Neural cell (in vitro differentiated cells): ENCODE measurements around the gene PRKAR1B. TPM values are rescaled to one million over a fixed set of nuclear protein-coding genes. Genes with fewer than 3 reads are reported as not detected.

ENCODE experiments used
- H2AFZ ChIP-seq: fragments of 200-600, 300-800 bp; sonication (generic), shearing (Covaris generic); 2 replicates; pipeline ENCODE4 v1.6.0; 2014; ENCODE audit warnings: low read depth, mild to moderate bottlenecking, antibody characterized with exemption, low read length, moderate library complexity
- H3F3A ChIP-seq: fragments of 200-600 bp; shearing (Covaris generic); 2 replicates; pipeline ENCODE4 v1.6.1; 2016; ENCODE audit warnings: mild to moderate bottlenecking, moderate library complexity, mixed read lengths, antibody characterized with exemption, low read length; ENCODE audit not compliant: insufficient read depth, poor library complexity, severe bottlenecking
- H3K27ac ChIP-seq: fragments of 200-600, 300-800 bp; sonication (generic), shearing (Covaris generic); 2 replicates; pipeline ENCODE4 v1.5.1; 2014; ENCODE audit warnings: mild to moderate bottlenecking, low read length, moderate library complexity
- H3K27me3 ChIP-seq: fragments of 300-800, 200-600 bp; sonication (generic), shearing (Covaris generic); 2 replicates; pipeline ENCODE4 v1.6.0; 2014; ENCODE audit warnings: mild to moderate bottlenecking, low read depth, low read length, moderate library complexity; ENCODE audit not compliant: insufficient read depth
- H3K36me3 ChIP-seq: fragments of 300-800, 200-600 bp; sonication (generic), shearing (Covaris generic); 2 replicates; pipeline ENCODE4 v1.5.1; 2014; ENCODE audit warnings: mild to moderate bottlenecking, antibody characterized with exemption, low read length, moderate library complexity; ENCODE audit not compliant: insufficient read depth
- H3K4me2 ChIP-seq: fragments of 300-800, 200-600 bp; sonication (generic), shearing (Covaris generic); 2 replicates; pipeline ENCODE4 v1.6.0; 2014; ENCODE audit warnings: mild to moderate bottlenecking, low read length
- H3K4me3 ChIP-seq: fragments of 300-800, 200-600 bp; sonication (generic), shearing (Covaris generic); 2 replicates; pipeline ENCODE4 v1.5.1; 2014; ENCODE audit warnings: mild to moderate bottlenecking, low read length, moderate library complexity
- H3K79me2 ChIP-seq: fragments of 200-600 bp; shearing (Covaris generic); replicated peaks from 2 replicates; pipeline ENCODE4 v1.6.0; 2014; ENCODE audit warnings: mild to moderate bottlenecking, low read length, moderate library complexity; ENCODE audit not compliant: insufficient read depth
- H3K9ac ChIP-seq: fragments of 300-800, 200-600 bp; sonication (generic), shearing (Covaris generic); 2 replicates; pipeline ENCODE4 v1.6.1; 2016; ENCODE audit warnings: mild to moderate bottlenecking, low read length, mixed read lengths
- H3K9me2 ChIP-seq: fragments of 200-600 bp; shearing (Covaris generic); 2 replicates; pipeline ENCODE4 v1.6.1; 2016; ENCODE audit warnings: mild to moderate bottlenecking, low read length, mixed read lengths; ENCODE audit not compliant: insufficient read depth
- H3K9me3 ChIP-seq: fragments of 200-600, 300-800 bp; sonication (generic), shearing (Covaris generic); 2 replicates; pipeline ENCODE4 v1.6.1; 2016; ENCODE audit warnings: mild to moderate bottlenecking, mixed run types, low read length, moderate library complexity, mixed read lengths
- H4K20me1 ChIP-seq: fragments of 200-600 bp; shearing (Covaris generic); 2 replicates; pipeline ENCODE4 v1.6.1; 2016; ENCODE audit warnings: mild to moderate bottlenecking, mixed run types; ENCODE audit not compliant: insufficient read depth
- EP300 ChIP-seq: fragments of 450-650 bp; conservative IDR thresholded peaks from 2 replicates; pipeline ENCODE4 v1.6.1; 2014; ENCODE audit warnings: antibody characterized with exemption, mild to moderate bottlenecking, moderate library complexity; ENCODE audit not compliant: poor library complexity, severe bottlenecking
- EZH2 ChIP-seq: fragments of 200-600, 300-800 bp; shearing (Covaris generic), sonication (generic); IDR thresholded peaks from 2 replicates; pipeline ENCODE4 v1.6.1; 2014; ENCODE audit warnings: antibody characterized with exemption, low read length, borderline replicate concordance, mild to moderate bottlenecking; ENCODE audit not compliant: insufficient read depth, poor library complexity, severe bottlenecking
- MXI1 ChIP-seq: fragments of 450-650 bp; conservative IDR thresholded peaks from 2 replicates; pipeline ENCODE4 v1.6.1; 2014; ENCODE audit warnings: antibody characterized with exemption, mild to moderate bottlenecking; ENCODE audit not compliant: poor library complexity, severe bottlenecking
- POLR2AphosphoS5 ChIP-seq: IDR thresholded peaks from 2 replicates; pipeline ENCODE4 v1.6.1; 2012
- RAD21 ChIP-seq: fragments of 450-650 bp; conservative IDR thresholded peaks from 2 replicates; pipeline ENCODE4 v1.6.1; 2014; ENCODE audit warnings: antibody characterized with exemption, mild to moderate bottlenecking, moderate library complexity
- SMC3 ChIP-seq: fragments of 450-650 bp; conservative IDR thresholded peaks from 2 replicates; pipeline ENCODE4 v1.6.1; 2014; ENCODE audit warnings: antibody characterized with exemption, mild to moderate bottlenecking, moderate library complexity; ENCODE audit not compliant: poor library complexity
- TAF1 ChIP-seq: IDR thresholded peaks from 2 replicates; pipeline ENCODE4 v1.6.1; 2012; ENCODE audit warnings: low read depth
- polyA plus RNA-seq: library from polyadenylated mRNA; depleted of rRNA; stranded (reverse); fragments of >200 nt; gene quantifications from 2 replicates; pipeline ENCODE4 v1.2.3, GENCODE V29; 2014
- TF ChIP-seq, protein P1 (sequence below): IDR thresholded peaks from 2 replicates; pipeline ENCODE4 v1.6.1; 2012; ENCODE audit warnings: borderline replicate concordance
- TF ChIP-seq, protein P2 (sequence below): fragments of 450-650 bp; IDR thresholded peaks from 2 replicates; pipeline ENCODE4 v1.5.1; 2014; ENCODE audit warnings: antibody characterized with exemption, mild to moderate bottlenecking, moderate library complexity; ENCODE audit not compliant: poor library complexity, severe bottlenecking

Gene PRKAR1B
- polyA plus RNA-seq, 1 donor from 2014 or later, result 38.6 TPM

DNA sequence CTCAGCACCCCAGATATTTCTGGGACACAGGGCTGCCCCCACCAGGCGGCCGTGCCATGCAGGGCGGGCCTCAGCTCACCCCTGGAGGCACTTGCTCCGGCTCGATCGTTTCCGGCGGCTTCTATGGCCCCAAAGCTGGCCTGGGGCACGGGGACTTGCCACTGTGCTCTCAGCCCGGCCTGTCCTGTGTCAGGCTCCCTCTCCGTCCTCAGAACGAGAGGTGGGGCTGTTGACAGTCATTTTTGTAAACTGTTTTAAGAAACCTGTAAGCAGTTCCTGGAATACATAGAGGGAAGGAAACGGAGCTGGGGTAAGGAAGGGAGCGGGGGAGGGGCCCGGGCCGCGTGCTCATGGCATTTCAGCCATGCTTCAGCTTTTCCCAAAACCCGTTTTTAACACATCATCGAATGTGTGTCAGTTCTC lies 30.7 kb upstream of the PRKAR1B start:
- H3K4me2 ChIP-seq, result no peak overlapping the region
- H3K9me3 ChIP-seq, result no peaks in the 10 kb centered on the region
- no peaks in the 10 kb centered on the region for H3K27me3 ChIP-seq
- H3K79me2 ChIP-seq, result no peaks in the 10 kb centered on the region
- H3K36me3 ChIP-seq, result no peaks in the 10 kb centered on the region
- H2AFZ ChIP-seq, result no peak overlapping the region
- no peaks in the 10 kb centered on the region for H4K20me1 ChIP-seq
- TF ChIP-seq, protein P1, sequence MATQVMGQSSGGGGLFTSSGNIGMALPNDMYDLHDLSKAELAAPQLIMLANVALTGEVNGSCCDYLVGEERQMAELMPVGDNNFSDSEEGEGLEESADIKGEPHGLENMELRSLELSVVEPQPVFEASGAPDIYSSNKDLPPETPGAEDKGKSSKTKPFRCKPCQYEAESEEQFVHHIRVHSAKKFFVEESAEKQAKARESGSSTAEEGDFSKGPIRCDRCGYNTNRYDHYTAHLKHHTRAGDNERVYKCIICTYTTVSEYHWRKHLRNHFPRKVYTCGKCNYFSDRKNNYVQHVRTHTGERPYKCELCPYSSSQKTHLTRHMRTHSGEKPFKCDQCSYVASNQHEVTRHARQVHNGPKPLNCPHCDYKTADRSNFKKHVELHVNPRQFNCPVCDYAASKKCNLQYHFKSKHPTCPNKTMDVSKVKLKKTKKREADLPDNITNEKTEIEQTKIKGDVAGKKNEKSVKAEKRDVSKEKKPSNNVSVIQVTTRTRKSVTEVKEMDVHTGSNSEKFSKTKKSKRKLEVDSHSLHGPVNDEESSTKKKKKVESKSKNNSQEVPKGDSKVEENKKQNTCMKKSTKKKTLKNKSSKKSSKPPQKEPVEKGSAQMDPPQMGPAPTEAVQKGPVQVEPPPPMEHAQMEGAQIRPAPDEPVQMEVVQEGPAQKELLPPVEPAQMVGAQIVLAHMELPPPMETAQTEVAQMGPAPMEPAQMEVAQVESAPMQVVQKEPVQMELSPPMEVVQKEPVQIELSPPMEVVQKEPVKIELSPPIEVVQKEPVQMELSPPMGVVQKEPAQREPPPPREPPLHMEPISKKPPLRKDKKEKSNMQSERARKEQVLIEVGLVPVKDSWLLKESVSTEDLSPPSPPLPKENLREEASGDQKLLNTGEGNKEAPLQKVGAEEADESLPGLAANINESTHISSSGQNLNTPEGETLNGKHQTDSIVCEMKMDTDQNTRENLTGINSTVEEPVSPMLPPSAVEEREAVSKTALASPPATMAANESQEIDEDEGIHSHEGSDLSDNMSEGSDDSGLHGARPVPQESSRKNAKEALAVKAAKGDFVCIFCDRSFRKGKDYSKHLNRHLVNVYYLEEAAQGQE, result no peak
- no peak for TF ChIP-seq EZH2
- no peak for TF ChIP-seq EP300
- TF ChIP-seq SMC3, result no peak
- TF ChIP-seq MXI1, result no peak
- TF ChIP-seq RAD21, result no peak
- TF ChIP-seq TAF1, result no peak
- TF ChIP-seq, protein P2, sequence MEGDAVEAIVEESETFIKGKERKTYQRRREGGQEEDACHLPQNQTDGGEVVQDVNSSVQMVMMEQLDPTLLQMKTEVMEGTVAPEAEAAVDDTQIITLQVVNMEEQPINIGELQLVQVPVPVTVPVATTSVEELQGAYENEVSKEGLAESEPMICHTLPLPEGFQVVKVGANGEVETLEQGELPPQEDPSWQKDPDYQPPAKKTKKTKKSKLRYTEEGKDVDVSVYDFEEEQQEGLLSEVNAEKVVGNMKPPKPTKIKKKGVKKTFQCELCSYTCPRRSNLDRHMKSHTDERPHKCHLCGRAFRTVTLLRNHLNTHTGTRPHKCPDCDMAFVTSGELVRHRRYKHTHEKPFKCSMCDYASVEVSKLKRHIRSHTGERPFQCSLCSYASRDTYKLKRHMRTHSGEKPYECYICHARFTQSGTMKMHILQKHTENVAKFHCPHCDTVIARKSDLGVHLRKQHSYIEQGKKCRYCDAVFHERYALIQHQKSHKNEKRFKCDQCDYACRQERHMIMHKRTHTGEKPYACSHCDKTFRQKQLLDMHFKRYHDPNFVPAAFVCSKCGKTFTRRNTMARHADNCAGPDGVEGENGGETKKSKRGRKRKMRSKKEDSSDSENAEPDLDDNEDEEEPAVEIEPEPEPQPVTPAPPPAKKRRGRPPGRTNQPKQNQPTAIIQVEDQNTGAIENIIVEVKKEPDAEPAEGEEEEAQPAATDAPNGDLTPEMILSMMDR, result no peak
- TF ChIP-seq POLR2AphosphoS5, result no peak
- no peak overlapping the region for H3K27ac ChIP-seq
- H3F3A ChIP-seq, result no peaks in the 10 kb centered on the region
- no peak overlapping the region for H3K9ac ChIP-seq
- no peak overlapping the region for H3K4me3 ChIP-seq
- H3K9me2 ChIP-seq, result no peaks in the 10 kb centered on the region

DNA sequence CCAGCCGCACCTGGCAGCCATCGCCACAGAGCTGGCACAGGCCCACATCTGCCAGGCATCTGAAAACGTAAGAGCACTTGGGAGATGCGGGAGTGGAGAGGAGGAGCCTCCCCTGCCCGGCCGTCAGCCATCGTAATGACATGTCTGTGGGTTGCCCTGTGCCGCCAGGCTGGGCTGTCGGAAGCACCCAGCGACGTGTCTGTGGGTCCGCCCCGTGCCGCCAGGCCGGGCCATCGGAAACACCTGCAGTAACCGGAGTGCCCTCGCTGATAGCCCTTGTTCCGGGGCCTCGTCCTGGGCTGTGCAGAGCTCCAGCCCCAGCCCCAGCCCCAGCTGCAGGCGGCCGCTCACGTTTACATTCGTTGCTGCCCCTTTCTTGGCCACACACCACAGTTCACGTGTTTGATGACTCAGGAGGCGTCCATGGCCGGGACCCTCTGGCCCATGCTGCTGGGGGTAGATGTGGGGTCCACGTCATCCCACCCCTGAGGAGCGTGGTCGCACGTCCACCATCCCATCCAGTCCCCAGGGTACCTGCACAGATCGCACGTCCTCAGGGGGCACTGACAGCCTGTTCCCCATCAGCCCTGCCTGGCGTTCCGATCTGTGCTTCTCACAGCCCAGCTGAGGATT lies 30.0 kb upstream of the PRKAR1B start:
- no peak overlapping the region for H3K9ac ChIP-seq
- no peaks in the 10 kb centered on the region for H3K9me2 ChIP-seq
- no peaks in the 10 kb centered on the region for H3F3A ChIP-seq
- H3K27ac ChIP-seq, result no peak overlapping the region
- no peaks in the 10 kb centered on the region for H3K9me3 ChIP-seq
- H2AFZ ChIP-seq, result no peak overlapping the region
- no peak overlapping the region for H3K4me3 ChIP-seq
- H3K79me2 ChIP-seq, result no peaks in the 10 kb centered on the region
- TF ChIP-seq EZH2 (no peak), SMC3 (no peak), MXI1 (no peak), TAF1 (no peak), POLR2AphosphoS5 (no peak)
- H3K4me2 ChIP-seq, result no peak overlapping the region
- no peaks in the 10 kb centered on the region for H3K27me3 ChIP-seq
- H3K36me3 ChIP-seq, result no peaks in the 10 kb centered on the region
- no peaks in the 10 kb centered on the region for H4K20me1 ChIP-seq
